NCI-H524 treated with DMSO at 0.1 percent for 48 hours (cell line): Measurements from ENCODE around the gene ZNF629.
A peak's percentile ranks its signal among the peaks of the same experiment; 100 is the strongest.

Experiments
- DNase-seq: peaks from one replicate; lab custom pipeline; 2025; lab: John Stamatoyannopoulos, UW

The ZNF629 gene

GRCh38 chr16:30748634-30749445, 38.2 kb downstream of the ZNF629 start:
- DNase-seq, result no peak

- DNase-seq, result peak; percentile 93
These were observed 39.0 kb downstream of the ZNF629 start, which contains the start of gene PHKG2 for GRCh38 chr16:30747799-30748633. TSS of gene PHKG2 (plus strand) at chr16:30748425. CDS start at chr16:30748821, 396 bp downstream.

- no peak for DNase-seq
These were observed 39.7 kb downstream of the ZNF629 start for GRCh38 chr16:30747331-30747730.

GRCh38 chr16:30746638-30747175, 40.3 kb downstream of the ZNF629 start:
- no peak for DNase-seq

DNA sequence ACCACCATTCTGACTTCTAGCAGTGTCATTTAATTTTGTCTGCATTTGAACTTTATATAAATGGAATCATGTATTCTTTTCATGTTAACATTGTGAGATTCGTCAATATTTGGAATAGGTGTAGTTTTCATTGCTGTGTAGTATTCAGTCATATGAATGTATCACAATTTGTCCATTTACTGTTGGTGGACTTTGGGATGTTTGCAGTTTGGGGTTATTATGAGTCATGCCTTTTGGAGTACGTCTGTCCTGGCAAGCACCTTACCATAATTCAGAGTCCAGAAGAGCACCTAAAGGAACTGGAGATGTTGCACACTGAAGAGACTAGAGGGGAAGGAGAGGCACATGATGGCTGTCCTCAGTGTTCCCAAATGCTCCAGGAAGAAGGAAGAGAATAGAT, 41.9 kb downstream of the ZNF629 start:
- no peak for DNase-seq

- DNase-seq, result no peak
These were observed 42.8 kb downstream of the ZNF629 start for GRCh38 chr16:30744183-30744582.

DNA sequence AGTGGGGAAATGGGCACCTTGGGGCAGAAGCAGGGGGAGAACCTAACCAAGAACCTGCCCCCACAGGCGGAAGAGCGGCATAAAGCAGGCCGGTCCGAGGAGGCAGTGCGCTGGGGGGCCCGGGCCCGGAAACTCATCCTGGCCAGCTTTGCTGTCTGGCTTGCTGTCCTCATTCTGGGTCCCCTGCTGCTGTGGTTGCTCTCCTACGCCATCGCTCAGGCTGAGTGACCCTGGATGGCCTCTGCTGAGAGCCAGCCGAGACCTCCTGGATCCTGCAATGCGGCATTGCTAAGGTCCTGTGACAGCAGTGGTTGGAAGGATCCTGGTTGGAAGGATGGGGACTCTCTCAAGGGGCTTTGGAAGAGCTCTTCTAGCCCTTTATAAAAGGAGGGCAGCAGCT, 43.3 kb downstream of the ZNF629 start:
- no peak for DNase-seq

DNA sequence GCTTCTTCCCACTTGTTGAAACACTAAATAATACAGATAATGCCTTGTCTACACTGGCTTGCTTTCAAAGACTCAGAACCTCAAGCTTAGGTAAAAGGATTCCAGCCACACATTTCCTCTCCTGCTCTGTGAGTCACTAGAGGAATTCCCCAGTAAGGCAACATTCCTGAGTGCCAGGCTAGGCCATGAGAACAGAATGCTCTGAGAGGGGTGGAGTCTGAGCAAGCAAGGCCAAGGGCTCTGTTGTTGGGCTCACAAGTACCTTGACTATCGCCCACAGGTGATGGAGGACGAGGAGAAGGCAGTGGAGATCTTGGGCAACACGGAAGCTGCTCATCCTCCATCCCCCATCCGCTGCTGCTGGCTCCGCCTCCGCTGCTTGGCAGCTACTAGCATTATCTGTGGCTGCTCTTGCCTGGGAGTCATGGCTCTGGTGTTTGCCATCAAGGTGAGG, 45.5 kb downstream of the ZNF629 start:
- DNase-seq, result no peak

GRCh38 chr16:30740364-30741251, 46.4 kb downstream of the ZNF629 start:
- DNase-seq, result no peak

DNA sequence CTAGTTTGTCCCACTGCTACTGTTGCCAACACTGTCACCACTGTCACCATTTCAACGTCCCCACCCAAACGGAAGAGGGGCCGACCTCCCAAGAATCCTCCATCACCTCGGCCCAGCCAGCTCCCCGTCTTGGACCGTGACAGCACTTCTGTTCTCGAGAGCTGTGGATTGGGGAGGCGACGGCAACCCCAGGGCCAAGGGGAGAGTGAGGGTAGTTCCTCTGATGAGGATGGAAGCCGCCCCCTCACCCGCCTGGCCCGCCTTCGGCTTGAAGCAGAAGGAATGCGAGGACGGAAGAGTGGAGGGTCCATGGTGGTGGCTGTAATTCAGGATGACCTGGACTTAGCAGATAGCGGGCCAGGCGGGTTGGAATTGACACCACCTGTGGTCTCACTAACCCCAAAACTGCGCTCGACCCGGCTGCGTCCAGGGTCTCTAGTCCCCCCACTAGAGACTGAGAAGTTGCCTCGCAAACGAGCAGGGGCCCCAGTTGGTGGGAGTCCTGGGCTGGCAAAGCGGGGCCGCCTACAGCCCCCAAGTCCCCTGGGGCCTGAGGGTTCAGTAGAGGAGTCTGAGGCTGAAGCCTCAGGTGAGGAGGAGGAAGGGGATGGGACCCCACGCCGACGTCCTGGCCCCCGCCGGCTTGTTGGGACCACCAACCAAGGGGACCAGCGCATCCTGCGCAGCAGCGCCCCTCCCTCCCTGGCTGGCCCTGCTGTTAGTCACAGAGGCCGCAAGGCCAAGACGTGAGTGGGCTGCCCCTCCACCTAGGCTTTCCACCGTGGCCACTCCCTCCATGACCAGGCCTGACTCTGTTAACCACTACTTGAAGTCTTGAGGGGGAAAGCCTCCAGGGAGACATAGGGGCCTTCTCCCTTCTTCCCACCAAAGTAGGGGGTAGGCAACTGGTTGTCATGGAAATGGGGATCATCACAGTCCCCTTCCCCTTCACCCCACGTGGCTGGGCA, 47.7 kb downstream of the ZNF629 start:
- no peak for DNase-seq

DNA sequence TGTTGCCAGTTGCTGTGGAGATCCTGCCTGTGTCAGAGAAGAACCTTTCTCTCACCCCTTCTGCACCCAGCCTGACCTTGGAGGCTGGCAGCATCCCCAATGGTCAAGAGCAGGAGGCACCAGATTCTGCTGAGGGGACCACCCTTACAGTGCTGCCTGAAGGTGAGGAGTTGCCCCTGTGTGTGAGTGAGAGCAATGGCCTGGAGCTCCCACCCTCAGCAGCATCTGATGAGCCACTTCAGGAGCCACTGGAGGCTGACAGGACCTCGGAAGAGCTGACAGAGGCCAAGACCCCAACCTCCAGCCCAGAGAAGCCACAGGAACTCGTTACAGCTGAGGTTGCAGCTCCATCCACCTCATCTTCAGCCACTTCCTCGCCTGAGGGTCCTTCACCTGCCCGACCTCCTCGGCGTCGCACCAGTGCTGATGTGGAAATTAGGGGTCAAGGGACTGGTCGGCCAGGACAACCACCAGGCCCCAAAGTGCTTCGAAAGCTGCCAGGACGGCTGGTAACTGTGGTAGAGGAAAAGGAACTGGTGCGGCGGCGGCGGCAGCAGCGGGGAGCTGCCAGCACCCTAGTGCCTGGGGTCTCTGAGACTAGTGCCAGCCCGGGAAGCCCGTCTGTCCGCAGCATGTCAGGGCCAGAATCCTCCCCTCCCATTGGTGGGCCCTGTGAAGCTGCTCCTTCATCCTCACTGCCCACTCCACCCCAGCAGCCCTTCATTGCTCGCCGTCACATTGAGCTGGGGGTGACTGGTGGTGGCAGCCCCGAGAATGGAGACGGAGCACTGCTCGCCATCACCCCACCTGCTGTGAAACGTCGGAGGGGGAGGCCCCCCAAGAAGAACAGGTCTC, 49.0 kb downstream of the ZNF629 start:
- no peak for DNase-seq

GRCh38 chr16:30736995-30737793, 49.8 kb downstream of the ZNF629 start:
- DNase-seq, result no peak

GRCh38 chr16:30731411-30731810, 55.6 kb downstream of the ZNF629 start:
- no peak for DNase-seq

GRCh38 chr16:30728899-30729672, 57.9 kb downstream of the ZNF629 start:
- DNase-seq, result no peak
